ENCODE measurements around the gene CD248.
"Not testable (repeated sequence)": the region's sequence is repeated elsewhere in the genome, so short reads cannot be mapped to it uniquely, and the experiment has no call there.

CD248 gene

GRCh38 chr11:66361502-66361941 is 44.7 kb upstream of the CD248 start:
- ATAC-seq (ENCODE audit: insufficient read depth, low read depth), result no peak
- peaks cover 24% of the 10 kb centered on the region for H3K36me3 ChIP-seq (ENCODE audit: insufficient read depth, low read length)
- no peaks in the 10 kb centered on the region for H3K27me3 ChIP-seq (ENCODE audit: insufficient read depth, low read length, poor library complexity)
- TF ChIP-seq EZH2 (IDR thresholded peaks at IDR 0.05; ENCODE audit: borderline replicate concordance, low read depth, low read length, severe bottlenecking), result no peak
- H3K27ac ChIP-seq (ENCODE audit: low read length), result no peak overlapping the region
- H3K4me2 ChIP-seq (ENCODE audit: insufficient read depth, low read length), result no peak overlapping the region
- H3K4me1 ChIP-seq (ENCODE audit: insufficient read depth, low read length), result no peaks in the 10 kb centered on the region
- H2AFZ ChIP-seq (ENCODE audit: low read depth, low read length), result no peak overlapping the region
- no peaks in the 10 kb centered on the region for H3K9me3 ChIP-seq (ENCODE audit: insufficient read depth, low read length, severe bottlenecking)
- no peak overlapping the region for H3K9ac ChIP-seq (ENCODE audit: low read depth, low read length)
- no peaks in the 10 kb centered on the region for H3K79me2 ChIP-seq (ENCODE audit: insufficient read depth, low read length)
- no peak overlapping the region for H3K4me3 ChIP-seq (ENCODE audit: low read depth in 1 of 2, low read length in 2 of 2)
- DNase-seq, result no peak
- no peaks in the 10 kb centered on the region for H4K20me1 ChIP-seq (ENCODE audit: insufficient read depth, low read length)

GRCh38 chr11:66360406-66361073 is 43.7 kb upstream of the CD248 start:
- Histone ChIP-seq H4K20me1 (ENCODE audit: insufficient read depth, low read length) (no peaks in the 10 kb centered on the region), H3K9ac (ENCODE audit: low read depth, low read length) (no peak overlapping the region), H3K79me2 (ENCODE audit: insufficient read depth, low read length) (no peaks in the 10 kb centered on the region), H3K27ac (ENCODE audit: low read length) (no peak overlapping the region), H3K36me3 (ENCODE audit: insufficient read depth, low read length) (peaks cover 29% of the 10 kb centered on the region), H3K4me3 (ENCODE audit: low read depth in 1 of 2, low read length in 2 of 2) (no peak overlapping the region), H3K9me3 (ENCODE audit: insufficient read depth, low read length, severe bottlenecking) (no peaks in the 10 kb centered on the region), H3K27me3 (ENCODE audit: insufficient read depth, low read length, poor library complexity) (no peaks in the 10 kb centered on the region), H2AFZ (ENCODE audit: low read depth, low read length) (no peak overlapping the region), H3K4me2 (ENCODE audit: insufficient read depth, low read length) (no peak overlapping the region), H3K4me1 (ENCODE audit: insufficient read depth, low read length) (no peaks in the 10 kb centered on the region)
- ATAC-seq (ENCODE audit: insufficient read depth, low read depth), result no peak
- TF ChIP-seq EZH2 (IDR thresholded peaks at IDR 0.05; ENCODE audit: borderline replicate concordance, low read depth, low read length, severe bottlenecking) (no peak), CTCF (IDR thresholded peaks at IDR 0.05; ENCODE audit: borderline replicate concordance, extremely low read depth, low read length, poor library complexity, severe bottlenecking) (no peak)
- no peak for DNase-seq

GRCh38 chr11:66359662-66360087 is 42.8 kb upstream of the CD248 start:
- ATAC-seq (ENCODE audit: insufficient read depth, low read depth), result no peak
- no peaks in the 10 kb centered on the region for H3K79me2 ChIP-seq (ENCODE audit: insufficient read depth, low read length)

GRCh38 chr11:66350560-66351235 is 33.9 kb upstream of the CD248 start:
- not testable (repeated sequence) for H3K27ac ChIP-seq (ENCODE audit: low read length)
- peaks cover 25% of the 10 kb centered on the region for H3K79me2 ChIP-seq (ENCODE audit: insufficient read depth, low read length)

More at GRCh38 chr11:66359662-66360087, 42.8 kb upstream of the CD248 start:
- no peaks in the 10 kb centered on the region for H3K9me3 ChIP-seq (ENCODE audit: insufficient read depth, low read length, severe bottlenecking)
- H3K9ac ChIP-seq (ENCODE audit: low read depth, low read length), result no peak overlapping the region
- H3K4me3 ChIP-seq (ENCODE audit: low read depth in 1 of 2, low read length in 2 of 2), result no peak overlapping the region
- no peak overlapping the region for H3K27ac ChIP-seq (ENCODE audit: low read length)
- no peaks in the 10 kb centered on the region for H4K20me1 ChIP-seq (ENCODE audit: insufficient read depth, low read length)
- no peak overlapping the region for H3K4me2 ChIP-seq (ENCODE audit: insufficient read depth, low read length)
- no peak overlapping the region for H2AFZ ChIP-seq (ENCODE audit: low read depth, low read length)
- H3K36me3 ChIP-seq (ENCODE audit: insufficient read depth, low read length), result peaks cover 29% of the 10 kb centered on the region
- no peaks in the 10 kb centered on the region for H3K4me1 ChIP-seq (ENCODE audit: insufficient read depth, low read length)
- TF ChIP-seq EZH2 (IDR thresholded peaks at IDR 0.05; ENCODE audit: borderline replicate concordance, low read depth, low read length, severe bottlenecking) (no peak), CTCF (IDR thresholded peaks at IDR 0.05; ENCODE audit: borderline replicate concordance, extremely low read depth, low read length, poor library complexity, severe bottlenecking) (no peak)
- no peaks in the 10 kb centered on the region for H3K27me3 ChIP-seq (ENCODE audit: insufficient read depth, low read length, poor library complexity)
- no peak for DNase-seq

More at GRCh38 chr11:66350560-66351235, 33.9 kb upstream of the CD248 start:
- ATAC-seq (ENCODE audit: insufficient read depth, low read depth); H2AFZ ChIP-seq (ENCODE audit: low read depth, low read length); H3K9me3 ChIP-seq (ENCODE audit: insufficient read depth, low read length, severe bottlenecking); H3K36me3 ChIP-seq (ENCODE audit: insufficient read depth, low read length); H3K4me3 ChIP-seq (ENCODE audit: low read depth in 1 of 2, low read length in 2 of 2); H3K9ac ChIP-seq (ENCODE audit: low read depth, low read length); H3K27me3 ChIP-seq (ENCODE audit: insufficient read depth, low read length, poor library complexity); H3K4me2 ChIP-seq (ENCODE audit: insufficient read depth, low read length); DNase-seq; H4K20me1 ChIP-seq (ENCODE audit: insufficient read depth, low read length): not testable (repeated sequence)
- H3K4me1 ChIP-seq (ENCODE audit: insufficient read depth, low read length), result peaks cover 31% of the 10 kb centered on the region

Data from DND-41 (cell line).